Trophoblast cell (in vitro differentiated cells and primary cell): ENCODE data around the gene GRPEL2.

Experiments
- DNase-seq, 2 donors: peaks; one replicate each; pipeline ENCODE4 v3.0.0-alpha.2; 2016
- H2AFZ ChIP-seq: 2 replicates; pipeline ENCODE4 v1.6.1; 2013; ENCODE audit warnings: low read length, moderate library complexity, mild to moderate bottlenecking; ENCODE audit not compliant: insufficient read depth, poor library complexity
- H2AK5ac ChIP-seq: 2 replicates; pipeline ENCODE4 v1.6.1; 2013; ENCODE audit warnings: mild to moderate bottlenecking, low read length
- H2BK120ac ChIP-seq: 2 replicates; pipeline ENCODE4 v1.6.1; 2013; ENCODE audit warnings: low read length, mild to moderate bottlenecking, moderate library complexity; ENCODE audit not compliant: insufficient read depth, poor library complexity
- H2BK12ac ChIP-seq: 2 replicates; pipeline ENCODE4 v1.6.1; 2013; ENCODE audit warnings: mild to moderate bottlenecking, low read length, moderate library complexity
- H2BK5ac ChIP-seq: 2 replicates; pipeline ENCODE4 v1.6.1; 2013; ENCODE audit warnings: low read length, low read depth, moderate library complexity, mild to moderate bottlenecking; ENCODE audit not compliant: poor library complexity
- H3K14ac ChIP-seq: 2 replicates; pipeline ENCODE4 v1.6.1; 2013; ENCODE audit warnings: mild to moderate bottlenecking, low read length
- H3K18ac ChIP-seq: 2 replicates; pipeline ENCODE4 v1.6.1; 2013; ENCODE audit warnings: mild to moderate bottlenecking, low read length
- H3K23ac ChIP-seq: 2 replicates; pipeline ENCODE4 v1.6.1; 2013; ENCODE audit warnings: low read length
- H3K27ac ChIP-seq: 2 replicates; pipeline ENCODE4 v1.5.1; 2013; ENCODE audit warnings: low read depth, mild to moderate bottlenecking, inconsistent platforms, low read length, moderate library complexity
- H3K27me3 ChIP-seq: 2 replicates; pipeline ENCODE4 v1.6.1; 2013; ENCODE audit warnings: inconsistent platforms, mild to moderate bottlenecking, low read length, moderate library complexity; ENCODE audit not compliant: insufficient read depth
- H3K36me3 ChIP-seq, 2 experiments: 1 replicate in 1 of 2; 2 replicates in 1 of 2; pipeline ENCODE4 v1.6.1; 2013; ENCODE audit warnings: low read length in 2 of 2, mild to moderate bottlenecking in 2 of 2, moderate library complexity in 1 of 2; ENCODE audit not compliant: insufficient read depth in 2 of 2, control insufficient read depth in 1 of 2
- H3K4ac ChIP-seq: 2 replicates; pipeline ENCODE4 v1.6.1; 2013; ENCODE audit warnings: low read depth, mild to moderate bottlenecking, low read length, moderate library complexity
- H3K4me1 ChIP-seq, 2 experiments: 1 replicate in 1 of 2; 2 replicates in 1 of 2; pipeline ENCODE4 v1.6.1; 2013; ENCODE audit warnings: low read length in 2 of 2, mild to moderate bottlenecking in 2 of 2, moderate library complexity in 1 of 2; ENCODE audit not compliant: insufficient read depth in 2 of 2, control insufficient read depth in 1 of 2
- H3K4me2 ChIP-seq: 2 replicates; pipeline ENCODE4 v1.6.1; 2013; ENCODE audit warnings: inconsistent platforms, mild to moderate bottlenecking, low read length, moderate library complexity
- H3K4me3 ChIP-seq: 2 replicates; pipeline ENCODE4 v1.5.1; 2013; ENCODE audit warnings: mild to moderate bottlenecking, low read depth, low read length, inconsistent platforms
- H3K79me1 ChIP-seq: one replicate; pipeline ENCODE4 v1.6.1; 2013; ENCODE audit warnings: low read length
- H3K79me2 ChIP-seq: 2 replicates; pipeline ENCODE4 v1.6.1; 2013; ENCODE audit warnings: low read length, mild to moderate bottlenecking; ENCODE audit not compliant: control insufficient read depth, insufficient read depth, poor library complexity
- H3K9ac ChIP-seq: 2 replicates; pipeline ENCODE4 v1.6.1; 2013; ENCODE audit warnings: mild to moderate bottlenecking, low read length
- H3K9me3 ChIP-seq: 2 replicates; pipeline ENCODE4 v1.6.1; 2013; ENCODE audit warnings: low read depth, mild to moderate bottlenecking, control low read depth, inconsistent platforms, low read length; ENCODE audit not compliant: insufficient read depth
- H4K12ac ChIP-seq: 2 replicates; pipeline ENCODE4 v1.6.1; 2013; ENCODE audit warnings: low read depth, mild to moderate bottlenecking, low read length, moderate library complexity
- H4K8ac ChIP-seq: 2 replicates; pipeline ENCODE4 v1.6.1; 2013; ENCODE audit warnings: low read depth, mild to moderate bottlenecking, low read length, moderate library complexity
- H4K91ac ChIP-seq: one replicate; pipeline ENCODE4 v1.6.1; 2013; ENCODE audit warnings: low read depth, mild to moderate bottlenecking, low read length, moderate library complexity
- WGBS: extraction: QIAGEN DNeasy Blood & Tissue Kit; methylation state at CpG from one replicate; pipeline ENCODE4 v1.1.7; 2013; ENCODE audit warnings: missing lambda C conversion rate; ENCODE audit not compliant: insufficient read length, insufficient coverage; ENCODE audit errors: extremely low coverage; 5-methylcytosine and 5-hydroxymethylcytosine counted together

GRPEL2 gene

GRCh38 chr5:149379818-149380374 lies 34.6 kb downstream of the GRPEL2 start:
- H4K91ac ChIP-seq = no peak overlapping the region
- H3K4ac ChIP-seq = no peak overlapping the region
- peaks cover 14% of the 10 kb centered on the region for H3K79me1 ChIP-seq
- no peak overlapping the region for H2AFZ ChIP-seq
- H4K8ac ChIP-seq = no peak overlapping the region
- peaks cover 3% of the 10 kb centered on the region for H3K9me3 ChIP-seq
- no peak overlapping the region for H4K12ac ChIP-seq
- no peak overlapping the region for H2BK5ac ChIP-seq
- H3K79me2 ChIP-seq = no peaks in the 10 kb centered on the region
- no peaks in the 10 kb centered on the region for H3K36me3 ChIP-seq
- peaks cover 19% of the 10 kb centered on the region in 2 experiments for H3K4me1 ChIP-seq
- no peak overlapping the region for H3K4me3 ChIP-seq
- H3K27ac ChIP-seq = no peak overlapping the region
- no peak overlapping the region for H3K9ac ChIP-seq
- H3K4me2 ChIP-seq = no peak overlapping the region
- no CpG with 5 or more reads among the region's 5 CpGs for WGBS
- H2AK5ac ChIP-seq = no peak overlapping the region
- no peak for DNase-seq
- H3K18ac ChIP-seq = no peak overlapping the region
- no peak overlapping the region for H3K23ac ChIP-seq
- peak overlapping the region; percentile 28 for H2BK12ac ChIP-seq
- no peak overlapping the region for H3K14ac ChIP-seq
- no peak overlapping the region for H2BK120ac ChIP-seq
- no peaks in the 10 kb centered on the region for H3K27me3 ChIP-seq

- Histone ChIP-seq H3K4me3 (no peak overlapping the region), H4K12ac (no peak overlapping the region), H3K18ac (peak overlapping the region; percentile 12), H3K79me1 (peaks cover 14% of the 10 kb centered on the region), H4K8ac (no peak overlapping the region), H3K14ac (peak overlapping the region; percentile 15), H2AFZ (peak overlapping the region; percentile 15), H4K91ac (peak overlapping the region; percentile 46), H3K27ac (no peak overlapping the region), H2BK5ac (no peak overlapping the region), H3K27me3 (no peaks in the 10 kb centered on the region), H2AK5ac (peak overlapping the region; percentile 49), H3K36me3 (no peaks in the 10 kb centered on the region), H3K4ac (no peak overlapping the region), H3K4me1 (peaks cover 19 to 21% of the 10 kb centered on the region in 2 experiments), H2BK120ac (peak overlapping the region; percentile 10), H3K9me3 (peaks cover 3% of the 10 kb centered on the region), H2BK12ac (peak overlapping the region; percentile 12), H3K4me2 (no peak overlapping the region), H3K79me2 (no peaks in the 10 kb centered on the region), H3K9ac (no peak overlapping the region), H3K23ac (no peak overlapping the region)
- no CpG with 5 or more reads among the region's 16 CpGs for WGBS
- no peak for DNase-seq
These were observed 35.3 kb downstream of the GRPEL2 start for GRCh38 chr5:149380466-149381121.

GRCh38 chr5:149381261-149381985 lies 36.1 kb downstream of the GRPEL2 start:
- H2AK5ac ChIP-seq = peak overlapping the region; percentile 61
- H2AFZ ChIP-seq = peak overlapping the region; percentile 65
- H3K4me2 ChIP-seq = no peak overlapping the region
- no peaks in the 10 kb centered on the region for H3K79me2 ChIP-seq
- H3K27me3 ChIP-seq = no peaks in the 10 kb centered on the region
- peak overlapping the region; percentile 89 for H2BK12ac ChIP-seq
- H3K9ac ChIP-seq = no peak overlapping the region
- H3K18ac ChIP-seq = peak overlapping the region; percentile 34
- no peak overlapping the region for H4K12ac ChIP-seq
- no peak overlapping the region for H3K23ac ChIP-seq
- peaks cover 16% of the 10 kb centered on the region for H3K79me1 ChIP-seq
- peak overlapping the region; percentile 44 for H2BK120ac ChIP-seq
- peak overlapping the region; percentile 66 for H4K8ac ChIP-seq
- no CpG with 5 or more reads among the region's 8 CpGs for WGBS
- H3K36me3 ChIP-seq = no peaks in the 10 kb centered on the region
- no peak overlapping the region for H3K4me3 ChIP-seq
- H3K14ac ChIP-seq = peak overlapping the region; percentile 46
- H3K4me1 ChIP-seq = peaks cover 24 to 26% of the 10 kb centered on the region in 2 experiments
- H3K4ac ChIP-seq = no peak overlapping the region
- H2BK5ac ChIP-seq = no peak overlapping the region
- no peak overlapping the region for H3K27ac ChIP-seq
- H4K91ac ChIP-seq = peak overlapping the region; percentile 46
- no peak for DNase-seq
- peaks cover 3% of the 10 kb centered on the region for H3K9me3 ChIP-seq

- Histone ChIP-seq H3K4ac (no peak overlapping the region), H3K4me2 (no peak overlapping the region), H4K8ac (no peak overlapping the region), H3K4me3 (no peak overlapping the region), H3K9me3 (peaks cover 3% of the 10 kb centered on the region), H3K14ac (no peak overlapping the region), H2BK12ac (peak overlapping the region; percentile 89), H2AFZ (peak overlapping the region; percentile 65), H3K27me3 (no peaks in the 10 kb centered on the region), H4K91ac (peak overlapping the region; percentile 46), H3K79me2 (no peaks in the 10 kb centered on the region), H3K36me3 (no peaks in the 10 kb centered on the region), H3K9ac (no peak overlapping the region), H2BK5ac (no peak overlapping the region), H2AK5ac (no peak overlapping the region), H3K23ac (no peak overlapping the region), H3K4me1 (peaks cover 27 to 28% of the 10 kb centered on the region in 2 experiments), H2BK120ac (no peak overlapping the region), H4K12ac (no peak overlapping the region), H3K18ac (peak overlapping the region; percentile 34), H3K79me1 (peaks cover 18% of the 10 kb centered on the region), H3K27ac (no peak overlapping the region)
- peak; percentile 75 to 89 for DNase-seq
- no CpG with 5 or more reads among the region's 16 CpGs for WGBS
These were observed 36.7 kb downstream of the GRPEL2 start for GRCh38 chr5:149381986-149382338.
